ACHN (cell line): ENCODE measurements around the gene GALNT14.

ENCODE experiments used
- DNase-seq: peaks from one replicate; pipeline ENCODE4 v3.0.0-alpha.2; 2015
- in situ Hi-C: cut with HindIII; loops from 2 replicates; pipeline ENCODE4 v1.10.0; 2017; ENCODE audit warnings: low sequenced_read_pairs, low pct_ligation_motif_present, low pct_unique_long_range_greater_than_20kb

Gene GALNT14

DNA sequence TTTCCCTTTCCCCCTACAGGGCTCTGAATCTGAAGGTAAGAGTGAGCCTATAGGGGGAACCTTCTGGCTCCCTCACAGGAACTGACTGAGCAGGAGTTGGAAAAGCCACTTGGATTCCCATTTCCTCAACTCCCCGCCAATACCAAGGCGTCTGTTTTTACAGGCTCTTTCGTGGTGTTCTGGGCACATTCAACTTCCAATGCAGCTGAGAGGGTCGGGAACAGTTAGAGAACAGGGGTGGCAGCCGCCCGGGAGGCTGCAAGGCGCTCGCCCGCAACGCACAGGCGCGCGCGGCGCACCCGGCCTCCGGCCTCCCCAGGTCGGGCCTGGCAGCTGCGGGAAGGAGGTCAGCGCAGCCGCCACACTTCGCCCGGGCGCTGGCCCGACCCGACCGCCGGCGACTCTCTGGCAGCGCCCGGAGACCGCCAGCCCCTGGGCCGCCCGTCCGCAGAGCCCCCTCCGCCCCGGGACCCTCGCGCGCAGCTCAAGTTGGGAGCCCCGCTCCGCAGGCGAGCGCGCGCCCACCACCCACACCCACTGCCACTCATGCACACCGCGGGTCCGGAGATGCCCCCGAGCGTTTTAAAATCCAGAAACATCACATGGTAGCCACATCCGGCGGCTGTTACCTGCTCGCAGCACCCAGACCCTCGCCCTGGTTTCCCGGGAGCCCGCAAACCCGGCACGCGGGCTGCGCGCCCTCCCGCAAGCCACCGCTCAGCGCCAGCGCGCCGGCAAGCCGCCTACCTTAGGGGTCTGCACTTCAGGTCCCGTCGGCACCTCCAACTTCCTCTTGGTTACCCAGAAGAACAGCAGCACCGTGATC lies 816 bp downstream of the GALNT14 start:
- in situ Hi-C loops: no loop called here
- DNase-seq: peak; percentile 63

DNA sequence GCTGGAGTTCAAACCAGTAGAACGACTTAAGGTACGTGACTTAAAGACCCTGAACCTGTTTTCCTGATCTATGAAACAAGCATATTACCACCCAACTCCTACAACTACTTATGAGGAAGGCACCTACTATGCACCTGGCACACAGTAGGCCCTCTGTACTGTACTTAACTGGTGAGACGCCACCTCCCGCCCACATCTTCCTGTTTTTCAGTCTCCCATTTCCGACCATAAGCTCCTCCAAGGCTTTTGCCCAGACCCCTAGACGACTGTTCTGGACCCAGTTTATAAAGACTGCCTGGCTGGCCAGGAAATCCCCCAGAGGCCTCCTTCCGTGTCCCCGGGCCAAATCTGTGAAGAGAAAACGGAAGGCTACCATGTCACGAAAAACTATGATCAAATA lies 1.5 kb downstream of the GALNT14 start:
- DNase-seq: no peak
- in situ Hi-C loops: no loop called here

DNA sequence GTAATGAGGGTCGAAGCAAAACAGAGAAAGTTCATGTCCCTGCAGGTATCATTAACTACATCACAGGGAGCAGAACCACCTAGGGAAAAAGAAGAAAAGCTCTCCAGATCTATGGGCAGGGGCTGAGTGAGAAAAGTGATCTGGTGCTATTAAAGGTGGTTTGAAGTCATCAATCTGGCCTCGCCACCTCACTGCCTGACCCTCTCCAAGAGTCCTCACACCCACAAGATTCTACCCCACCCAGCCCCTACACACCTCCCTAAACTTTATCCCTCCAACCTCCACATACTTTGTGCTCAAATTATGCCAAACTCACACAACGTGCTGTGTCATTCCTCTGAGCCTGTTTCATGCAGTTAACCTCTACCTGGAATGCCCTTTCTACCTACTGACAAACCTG lies 2.2 kb downstream of the GALNT14 start:
- in situ Hi-C loops: no loop called here
- DNase-seq: no peak

DNA sequence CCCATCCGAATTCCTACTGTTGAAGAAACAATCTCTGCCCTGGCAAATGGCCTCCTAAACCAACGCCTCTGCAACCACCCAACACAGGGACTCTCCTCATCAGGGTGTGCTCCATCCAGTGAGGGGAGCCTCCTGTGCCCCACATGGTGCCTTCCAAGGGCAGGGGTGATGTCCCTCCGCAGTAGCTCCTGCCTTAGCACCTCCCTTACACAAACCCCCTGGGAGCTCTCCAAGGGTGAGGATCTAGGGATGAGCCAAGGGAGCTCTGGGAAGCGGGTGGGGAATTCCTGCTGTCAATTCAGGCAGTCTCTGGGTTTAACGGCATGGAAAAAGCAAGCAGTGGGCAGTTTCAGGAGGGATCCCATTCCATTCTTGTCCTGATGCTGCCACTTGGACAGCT lies 3.8 kb downstream of the GALNT14 start:
- in situ Hi-C loops: no loop called here
- DNase-seq: no peak

DNA sequence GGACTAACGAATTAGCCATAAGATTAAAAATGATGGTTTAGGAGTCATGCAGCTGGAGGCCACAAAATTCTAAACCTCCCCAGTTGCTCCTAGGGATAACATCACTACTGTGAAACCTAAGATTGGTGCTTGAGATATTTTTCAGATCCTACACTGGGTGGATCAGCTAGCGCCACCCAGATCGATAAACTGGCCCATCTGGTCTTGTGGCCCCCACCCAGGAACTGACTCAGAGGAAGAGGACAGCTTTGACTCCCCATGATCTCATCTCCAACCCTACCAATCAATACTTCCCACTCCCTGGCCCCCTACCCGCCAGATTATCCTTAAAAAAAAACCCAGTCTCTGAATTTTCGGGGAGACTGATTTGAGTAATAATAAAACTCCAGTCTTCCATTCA lies 5.5 kb downstream of the GALNT14 start:
- DNase-seq: no peak

DNA sequence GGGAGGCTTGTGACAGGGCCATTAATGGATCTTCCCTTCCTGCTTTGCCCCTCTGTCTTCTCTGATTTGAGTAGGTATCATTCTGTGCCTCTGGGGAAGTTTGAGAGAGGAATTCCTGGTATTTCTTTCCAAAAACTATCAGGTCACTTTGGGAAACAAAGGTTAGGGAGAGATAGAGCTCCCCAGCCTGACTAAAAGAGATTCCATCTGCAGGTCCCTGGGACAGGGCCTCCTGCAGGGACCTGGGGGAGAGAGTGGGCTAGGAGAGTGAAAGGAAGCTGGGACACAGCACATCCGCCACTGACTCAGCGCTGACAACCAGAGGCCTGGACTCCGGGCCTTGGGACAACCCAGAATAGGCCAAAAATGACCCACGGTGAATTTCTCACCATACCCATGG lies 6.4 kb downstream of the GALNT14 start:
- DNase-seq: no peak
- in situ Hi-C loops: no loop called here

More for the DNA sequence above, 5.5 kb downstream of the GALNT14 start:
- in situ Hi-C loops: no loop called here

DNA sequence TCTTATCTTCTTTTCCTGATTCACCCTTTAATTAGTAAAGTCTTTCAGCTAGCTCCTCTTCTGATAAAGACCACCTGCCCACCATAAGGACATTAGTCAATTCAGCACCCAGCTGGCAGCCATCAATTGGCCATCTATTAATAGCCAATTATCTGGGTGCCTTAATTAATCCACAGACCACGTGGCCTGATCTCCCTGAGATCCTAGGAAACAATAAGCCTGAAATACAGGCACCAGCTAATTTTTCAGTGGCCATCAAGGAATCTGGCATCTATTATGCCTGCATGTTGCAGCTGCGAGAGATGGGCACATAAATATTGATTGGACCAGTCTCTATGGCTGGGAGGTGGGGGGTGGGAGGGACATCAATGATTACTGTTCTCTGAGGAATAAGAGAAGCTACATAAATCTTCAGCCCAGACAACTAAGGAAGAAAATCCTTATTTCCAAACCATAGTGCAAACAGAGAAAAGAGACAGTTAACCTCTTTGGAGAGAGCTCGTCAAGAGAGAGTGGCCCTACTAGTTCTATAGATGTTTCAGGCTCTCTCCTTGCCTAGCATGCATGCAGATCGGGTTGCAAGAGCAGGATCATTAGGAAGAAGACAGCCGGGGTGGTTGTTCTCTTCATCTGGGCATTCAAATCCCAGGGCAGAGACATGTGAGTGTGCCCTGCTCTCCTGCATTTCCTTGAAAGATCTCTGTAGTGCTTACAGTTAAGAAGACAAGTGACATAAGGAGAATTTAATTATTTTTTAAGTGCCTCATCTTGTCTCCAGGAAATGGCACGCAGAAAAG lies 8.7 kb downstream of the GALNT14 start:
- DNase-seq: no peak
- in situ Hi-C loops: no loop called here

DNA sequence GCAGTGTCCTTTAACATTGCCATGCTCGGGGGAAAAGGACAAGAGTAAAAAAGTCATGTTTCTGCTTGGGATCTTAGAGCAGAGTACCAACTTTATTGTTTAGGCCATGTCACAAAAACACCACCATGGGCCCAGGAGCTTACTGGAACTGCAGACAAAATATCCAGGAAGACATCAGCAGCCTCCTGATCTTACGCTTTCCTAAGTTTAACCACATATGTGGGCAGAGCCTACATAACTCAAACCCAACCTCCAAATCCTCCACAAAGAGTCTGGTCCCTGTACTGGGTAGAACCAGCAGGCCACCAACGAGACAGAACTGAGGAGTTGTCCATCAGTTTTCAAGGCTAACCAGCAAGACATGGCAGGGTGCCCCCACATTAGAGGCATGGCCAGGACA lies 10.3 kb downstream of the GALNT14 start:
- in situ Hi-C loops: no loop called here
- DNase-seq: peak; percentile 60

DNA sequence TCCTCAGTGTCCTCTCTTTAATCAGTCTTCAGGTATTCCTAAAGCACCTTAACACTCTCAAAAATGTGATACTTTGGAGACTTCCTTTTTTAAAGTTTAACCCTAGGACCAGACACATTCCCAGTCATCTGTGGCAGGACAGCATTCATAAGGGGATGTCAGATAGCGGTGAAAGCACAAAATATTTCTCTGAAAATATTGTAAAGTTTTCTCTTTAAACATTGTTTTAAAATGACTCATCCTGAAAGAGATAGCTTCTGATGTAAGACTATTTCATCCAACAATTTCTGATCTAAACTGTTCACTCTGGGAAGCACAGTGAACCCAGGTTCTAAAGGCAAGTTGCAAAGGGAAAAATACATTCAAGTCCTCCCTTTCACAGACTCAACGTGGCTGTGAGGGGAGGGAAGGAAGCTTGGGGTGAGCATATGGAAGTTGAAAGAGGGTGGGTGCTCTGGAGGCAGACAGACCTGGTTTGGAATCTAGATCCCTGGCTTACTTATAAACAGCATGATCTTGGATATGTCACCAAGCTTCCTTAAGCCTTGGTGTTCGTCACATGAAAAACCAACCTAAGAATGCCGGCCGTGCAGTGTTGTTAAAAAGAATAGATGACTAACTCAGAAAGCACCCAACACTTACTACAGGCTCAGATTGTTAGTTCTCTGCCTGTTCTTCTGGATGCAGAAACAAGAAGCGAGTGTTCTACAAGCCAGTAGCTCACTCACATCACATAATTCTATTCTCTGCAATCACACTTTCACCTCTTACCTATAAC lies 12.1 kb downstream of the GALNT14 start:
- in situ Hi-C loops: no loop called here
- peak; percentile 90 for DNase-seq

DNA sequence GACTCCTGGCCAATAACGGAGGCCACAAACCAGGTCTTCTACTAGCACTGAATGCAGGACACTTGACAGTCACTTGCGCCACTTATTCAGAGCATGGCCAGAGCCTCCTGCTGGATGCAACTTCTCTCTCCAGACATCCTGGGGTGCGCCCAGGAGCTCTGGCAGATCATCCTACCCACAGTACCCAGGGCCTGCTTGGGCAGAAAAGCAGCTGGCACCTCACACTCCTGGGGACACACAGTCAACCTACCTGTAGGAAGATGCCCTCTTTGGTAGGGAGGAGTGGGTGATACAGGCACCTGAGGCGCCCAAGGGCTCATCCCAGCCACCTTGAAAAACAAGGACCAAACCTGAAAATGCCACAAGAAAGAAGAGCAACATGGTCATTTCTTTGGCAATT lies 13.3 kb downstream of the GALNT14 start:
- no peak for DNase-seq
- in situ Hi-C loops: no loop called here

DNA sequence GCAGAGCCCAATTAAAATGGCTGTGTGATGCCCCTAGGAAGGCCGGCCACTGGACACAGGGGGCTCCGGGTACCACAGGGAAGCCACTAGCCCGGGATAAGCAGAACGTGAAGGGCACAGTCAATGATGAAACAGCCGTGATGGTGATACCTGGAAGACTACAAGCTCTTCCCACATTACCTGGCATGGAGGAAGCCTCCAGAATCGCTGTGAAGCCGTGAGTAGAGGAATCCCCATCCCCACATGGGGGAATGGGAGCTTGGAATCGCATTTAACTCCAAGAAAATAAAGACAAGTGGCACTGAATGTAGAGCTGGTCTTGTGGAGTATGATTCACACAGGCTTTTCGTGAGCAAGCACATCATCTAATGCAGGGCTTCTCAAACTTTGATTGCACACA lies 16.1 kb downstream of the GALNT14 start:
- in situ Hi-C loops: no loop called here
- DNase-seq: no peak

DNA sequence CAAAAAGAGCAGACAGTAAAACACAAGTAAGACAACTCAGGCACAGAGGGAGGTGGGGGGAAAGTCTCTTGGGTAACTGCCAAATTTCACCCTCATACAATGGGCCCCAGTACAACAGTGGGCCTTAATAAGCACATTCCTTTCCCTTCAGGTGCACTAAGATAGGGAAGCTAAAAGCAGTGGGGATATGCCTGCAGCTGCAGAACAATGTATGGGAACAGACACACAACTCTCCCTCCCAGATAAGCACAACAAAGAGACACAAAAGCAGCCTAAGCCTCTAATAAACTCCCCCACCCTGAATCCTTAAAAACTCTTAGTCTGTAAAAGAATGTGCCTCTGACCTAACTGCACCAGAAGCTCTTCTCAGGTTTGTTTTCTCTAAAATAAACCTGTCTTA lies 24.5 kb downstream of the GALNT14 start:
- no peak for DNase-seq
- in situ Hi-C loops: no loop called here

DNA sequence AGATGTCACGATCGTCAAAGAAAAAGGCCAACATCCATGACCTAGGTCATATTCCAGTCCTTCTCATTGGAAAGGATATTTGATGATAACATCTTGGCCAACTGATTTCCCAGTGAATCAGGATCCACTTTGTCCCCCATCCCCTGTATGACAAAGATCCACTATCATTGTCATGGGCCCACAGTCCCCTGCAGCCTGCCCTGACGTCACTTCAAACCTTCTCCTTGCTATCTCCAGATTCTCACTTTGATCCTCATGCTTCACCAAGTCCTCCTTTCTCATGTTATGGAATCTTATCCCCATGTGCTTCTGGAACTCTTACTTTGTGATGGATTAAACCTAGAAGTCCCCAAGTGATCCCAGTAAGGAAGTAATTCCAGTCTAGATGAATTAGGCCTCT lies 25.7 kb downstream of the GALNT14 start:
- in situ Hi-C loops: no loop called here
- DNase-seq: no peak

DNA sequence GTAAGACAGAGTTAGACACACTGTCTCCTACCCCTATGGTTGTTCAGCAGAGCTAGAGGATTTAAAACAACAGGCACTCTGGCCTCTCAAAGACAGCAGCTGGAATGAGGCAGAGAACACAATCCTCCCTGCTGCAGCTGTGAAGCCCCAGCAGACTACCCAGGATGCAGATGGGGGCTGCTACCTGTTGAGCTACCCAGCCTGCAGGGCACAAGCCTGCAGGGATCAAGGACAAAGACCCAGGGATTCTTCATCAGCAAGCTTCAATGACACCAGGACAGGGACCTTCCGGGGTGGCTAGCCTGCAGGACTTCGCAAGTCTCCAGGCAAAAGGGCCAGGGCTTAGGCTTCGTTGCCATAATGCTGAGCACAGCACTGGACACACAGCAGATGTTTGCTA lies 27.2 kb downstream of the GALNT14 start:
- DNase-seq: no peak
- in situ Hi-C loops: no loop called here

DNA sequence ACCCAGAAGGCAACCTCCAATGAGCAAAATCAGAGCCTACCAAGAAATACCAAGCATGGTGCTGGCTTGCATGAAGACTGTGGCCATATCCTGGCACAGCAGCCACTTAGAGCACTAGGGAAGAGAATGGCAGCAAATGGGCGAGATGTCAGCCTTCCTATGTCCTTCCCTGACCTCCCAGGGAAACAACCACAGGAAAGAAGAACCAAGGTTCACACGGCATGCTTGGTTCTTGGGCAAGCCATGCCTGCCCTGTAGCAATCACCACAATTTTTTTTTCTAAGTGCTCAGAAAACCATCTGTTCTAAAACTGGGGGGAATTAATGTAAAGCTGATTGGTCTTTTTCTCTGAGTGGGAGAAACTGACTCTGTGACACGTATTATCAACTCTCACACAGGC lies 27.8 kb downstream of the GALNT14 start:
- in situ Hi-C loops: no loop called here

DNA sequence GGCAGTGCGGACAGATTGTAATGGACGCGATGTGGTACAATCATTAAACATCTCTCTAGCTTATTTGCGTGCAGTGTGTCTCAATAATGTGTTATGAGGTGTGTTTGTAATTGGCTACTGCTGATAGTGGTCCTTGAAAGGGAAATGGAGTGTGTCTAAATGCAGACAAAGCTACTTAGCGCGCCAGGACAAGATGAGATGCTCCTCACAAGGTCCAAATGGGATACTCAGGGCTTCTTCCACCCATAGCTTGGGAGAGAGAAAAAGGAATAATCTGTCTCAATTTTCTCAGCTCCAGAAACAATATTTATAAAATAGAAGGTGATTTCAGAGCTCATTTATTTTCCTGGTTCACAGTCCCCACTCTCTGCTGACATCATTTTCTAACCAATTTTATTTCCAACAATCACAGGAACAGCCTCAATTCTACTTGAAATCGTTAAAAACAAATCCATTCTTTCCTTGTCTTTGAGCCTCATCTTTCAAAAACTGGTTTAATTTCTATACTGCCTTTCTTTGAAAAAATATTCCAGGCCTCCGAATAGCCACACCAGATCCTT lies 28.5 kb downstream of the GALNT14 start:
- DNase-seq: no peak
- in situ Hi-C loops: no loop called here

More for the DNA sequence above, 27.8 kb downstream of the GALNT14 start:
- no peak for DNase-seq

DNA sequence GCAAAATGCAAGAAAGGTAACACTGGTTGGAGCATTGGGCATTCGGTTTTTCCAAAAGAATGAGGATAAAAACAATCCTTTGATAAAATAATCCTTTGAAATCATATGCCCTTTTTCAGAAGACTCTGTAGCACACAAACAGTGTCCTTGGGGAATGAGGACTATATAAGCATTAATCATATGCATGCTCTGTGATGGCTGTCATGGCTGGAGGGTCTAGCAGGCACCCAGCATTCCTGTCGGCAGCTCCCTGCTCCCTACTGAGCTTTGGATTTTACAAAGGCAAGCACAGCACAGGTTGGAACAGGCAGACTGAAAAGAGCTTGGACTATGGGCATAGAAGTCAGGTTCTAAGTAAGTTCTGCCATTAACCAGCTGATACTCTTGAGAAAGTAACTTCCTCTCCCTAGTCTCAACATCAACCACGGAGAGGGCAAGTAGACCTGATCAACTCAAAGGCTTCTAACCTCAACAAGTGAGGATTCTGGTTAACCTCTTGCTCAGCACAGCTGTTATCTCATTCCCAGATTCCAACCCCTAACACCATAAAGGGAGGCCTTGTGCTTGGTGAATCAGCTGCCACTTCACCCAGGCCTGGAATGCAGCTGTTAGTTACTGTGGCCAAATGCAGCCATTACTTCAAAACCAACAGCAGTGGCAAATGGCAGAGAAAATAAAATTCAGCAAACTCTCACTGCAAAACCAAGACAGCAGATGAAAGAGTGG lies 29.5 kb downstream of the GALNT14 start:
- DNase-seq: peak; percentile 40
- in situ Hi-C loops: no loop called here

DNA sequence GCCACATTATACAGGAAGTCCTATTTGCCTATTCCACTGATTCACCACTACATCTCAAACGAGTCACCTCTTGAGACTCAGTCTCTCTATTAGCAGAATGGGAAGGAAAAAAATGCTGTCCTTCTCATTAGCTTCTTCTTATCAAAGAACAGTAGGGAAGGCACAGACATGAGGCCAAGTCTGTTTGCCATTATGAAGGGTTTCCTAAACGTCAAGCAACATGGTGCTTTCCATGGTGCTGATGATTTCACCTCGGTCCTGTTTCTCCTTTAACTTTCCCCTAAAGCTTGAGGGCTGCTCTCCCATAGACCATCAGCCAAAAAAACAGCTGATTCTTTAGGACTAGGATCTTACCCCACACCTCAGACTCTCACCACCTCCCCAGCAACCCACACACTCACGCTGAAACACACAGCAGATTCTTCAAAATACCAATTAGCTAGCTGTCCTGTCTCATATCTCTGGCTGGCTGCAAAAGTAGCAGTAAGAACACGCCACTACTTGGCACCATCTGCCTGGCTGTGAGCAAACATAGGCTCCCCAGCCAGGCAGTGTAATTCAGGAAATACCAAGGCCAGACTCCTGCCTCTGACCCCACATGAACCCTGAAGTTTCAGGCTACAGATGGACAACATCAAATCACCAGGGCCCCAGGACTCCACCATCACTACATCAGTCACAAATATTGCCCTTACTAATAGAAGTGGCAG lies 30.5 kb downstream of the GALNT14 start:
- in situ Hi-C loops: no loop called here
- peak; percentile 24 for DNase-seq
